Skeletal muscle satellite cell (primary cell): ENCODE data around the gene DUOXA2.

Source experiments
- H3K27me3 ChIP-seq: 2 replicates; pipeline ENCODE4 v1.7.0; 2013; ENCODE audit warnings: low read length; ENCODE audit not compliant: control insufficient read depth, insufficient read depth
- H3K36me3 ChIP-seq: 2 replicates; pipeline ENCODE4 v1.7.0; 2013; ENCODE audit warnings: mild to moderate bottlenecking, control low read depth, low read length; ENCODE audit not compliant: insufficient read depth
- H3K4me1 ChIP-seq: 2 replicates; pipeline ENCODE4 v1.7.0; 2013; ENCODE audit warnings: low read length; ENCODE audit not compliant: control insufficient read depth, insufficient read depth
- H3K4me2 ChIP-seq: 2 replicates; pipeline ENCODE4 v1.7.0; 2013; ENCODE audit warnings: mild to moderate bottlenecking, low read length
- H3K4me3 ChIP-seq: 2 replicates; pipeline ENCODE4 v1.7.0; 2013; ENCODE audit warnings: low read length
- H3K9ac ChIP-seq: 2 replicates; pipeline ENCODE4 v1.7.0; 2013; ENCODE audit warnings: mild to moderate bottlenecking, low read depth, low read length, moderate library complexity
- H3K9me3 ChIP-seq: replicated peaks from 2 replicates; pipeline ENCODE4 v1.7.0; 2013; ENCODE audit warnings: mild to moderate bottlenecking, control low read depth, low read length

The DUOXA2 gene

GRCh38 chr15:45112143-45112590 is 2.0 kb upstream of the DUOXA2 start:
- Histone ChIP-seq H3K9ac (no peak overlapping the region), H3K4me1 (no peaks in the 10 kb centered on the region), H3K36me3 (no peaks in the 10 kb centered on the region), H3K9me3 (no peaks in the 10 kb centered on the region), H3K4me2 (no peak overlapping the region), H3K27me3 (peaks cover 85% of the 10 kb centered on the region), H3K4me3 (no peak overlapping the region)

- Histone ChIP-seq H3K9ac (no peak overlapping the region), H3K36me3 (no peaks in the 10 kb centered on the region), H3K4me3 (no peak overlapping the region), H3K4me1 (no peaks in the 10 kb centered on the region), H3K4me2 (no peak overlapping the region), H3K9me3 (no peaks in the 10 kb centered on the region), H3K27me3 (peaks cover 91% of the 10 kb centered on the region)
Observed at GRCh38 chr15:45112591-45113379, 1.3 kb upstream of the DUOXA2 start.

GRCh38 chr15:45113380-45113990 is 641 bp upstream of the DUOXA2 start:
- H3K9me3 ChIP-seq: no peaks in the 10 kb centered on the region
- H3K9ac ChIP-seq: no peak overlapping the region
- peaks cover 87% of the 10 kb centered on the region for H3K27me3 ChIP-seq
- H3K4me3 ChIP-seq: no peak overlapping the region
- H3K4me2 ChIP-seq: no peak overlapping the region
- no peaks in the 10 kb centered on the region for H3K36me3 ChIP-seq
- no peaks in the 10 kb centered on the region for H3K4me1 ChIP-seq

GRCh38 chr15:45114751-45115085 is 592 bp downstream of the DUOXA2 start:
- no peaks in the 10 kb centered on the region for H3K36me3 ChIP-seq
- H3K4me2 ChIP-seq: no peak overlapping the region
- no peak overlapping the region for H3K4me3 ChIP-seq
- no peaks in the 10 kb centered on the region for H3K9me3 ChIP-seq
- H3K4me1 ChIP-seq: no peaks in the 10 kb centered on the region
- H3K9ac ChIP-seq: no peak overlapping the region
- H3K27me3 ChIP-seq: peaks cover 78% of the 10 kb centered on the region

- Histone ChIP-seq H3K27me3 (peaks cover 71% of the 10 kb centered on the region), H3K4me3 (no peak overlapping the region), H3K9me3 (no peaks in the 10 kb centered on the region), H3K4me1 (no peaks in the 10 kb centered on the region), H3K9ac (no peak overlapping the region), H3K36me3 (no peaks in the 10 kb centered on the region), H3K4me2 (no peak overlapping the region)
Observed at GRCh38 chr15:45115312-45115820, 1.2 kb downstream of the DUOXA2 start.

- Histone ChIP-seq H3K4me1 (no peaks in the 10 kb centered on the region), H3K9me3 (no peaks in the 10 kb centered on the region), H3K36me3 (no peaks in the 10 kb centered on the region), H3K27me3 (peaks cover 67% of the 10 kb centered on the region), H3K9ac (no peak overlapping the region), H3K4me3 (no peak overlapping the region), H3K4me2 (no peak overlapping the region)
Observed at GRCh38 chr15:45116006-45116481, 1.9 kb downstream of the DUOXA2 start.

- H3K27me3 ChIP-seq: peaks cover 64% of the 10 kb centered on the region
- H3K36me3 ChIP-seq: no peaks in the 10 kb centered on the region
- H3K9me3 ChIP-seq: no peaks in the 10 kb centered on the region
- no peak overlapping the region for H3K4me2 ChIP-seq
- no peak overlapping the region for H3K4me3 ChIP-seq
- H3K9ac ChIP-seq: no peak overlapping the region
- H3K4me1 ChIP-seq: peaks cover 2% of the 10 kb centered on the region
Observed at GRCh38 chr15:45116482-45117307, 2.6 kb downstream of the DUOXA2 start.

GRCh38 chr15:45117308-45118130 is 3.4 kb downstream of the DUOXA2 start:
- Histone ChIP-seq H3K9ac (no peak overlapping the region), H3K9me3 (no peaks in the 10 kb centered on the region), H3K4me3 (no peak overlapping the region), H3K27me3 (peaks cover 56% of the 10 kb centered on the region), H3K36me3 (no peaks in the 10 kb centered on the region), H3K4me1 (peaks cover 10% of the 10 kb centered on the region), H3K4me2 (peak overlapping the region; percentile 71)

GRCh38 chr15:45118131-45118588 is 4.0 kb downstream of the DUOXA2 start:
- H3K27me3 ChIP-seq: peaks cover 56% of the 10 kb centered on the region
- no peak overlapping the region for H3K4me3 ChIP-seq

GRCh38 chr15:45118996-45119395 is 4.9 kb downstream of the DUOXA2 start:
- peaks cover 55% of the 10 kb centered on the region for H3K27me3 ChIP-seq
- H3K4me2 ChIP-seq: no peak overlapping the region
- H3K36me3 ChIP-seq: no peaks in the 10 kb centered on the region
- H3K9me3 ChIP-seq: no peaks in the 10 kb centered on the region
- peaks cover 14% of the 10 kb centered on the region for H3K4me1 ChIP-seq
- no peak overlapping the region for H3K4me3 ChIP-seq
- H3K9ac ChIP-seq: no peak overlapping the region

More at GRCh38 chr15:45118131-45118588, 4.0 kb downstream of the DUOXA2 start:
- peaks cover 14% of the 10 kb centered on the region for H3K4me1 ChIP-seq
- no peaks in the 10 kb centered on the region for H3K9me3 ChIP-seq
- no peaks in the 10 kb centered on the region for H3K36me3 ChIP-seq
- H3K9ac ChIP-seq: no peak overlapping the region
- H3K4me2 ChIP-seq: peak overlapping the region; percentile 71
